Activated CD8-positive, alpha-beta memory T cell treated with anti-CD3 and anti-CD28 coated beads, Interleukin-2, amount 50 U/mL, for 4 hours (primary cell): ENCODE results near the gene EYA4.

ENCODE experiments used
- DNase-seq: peaks from one replicate; pipeline ENCODE4 v3.0.0-alpha.2; 2020

Gene EYA4

DNA sequence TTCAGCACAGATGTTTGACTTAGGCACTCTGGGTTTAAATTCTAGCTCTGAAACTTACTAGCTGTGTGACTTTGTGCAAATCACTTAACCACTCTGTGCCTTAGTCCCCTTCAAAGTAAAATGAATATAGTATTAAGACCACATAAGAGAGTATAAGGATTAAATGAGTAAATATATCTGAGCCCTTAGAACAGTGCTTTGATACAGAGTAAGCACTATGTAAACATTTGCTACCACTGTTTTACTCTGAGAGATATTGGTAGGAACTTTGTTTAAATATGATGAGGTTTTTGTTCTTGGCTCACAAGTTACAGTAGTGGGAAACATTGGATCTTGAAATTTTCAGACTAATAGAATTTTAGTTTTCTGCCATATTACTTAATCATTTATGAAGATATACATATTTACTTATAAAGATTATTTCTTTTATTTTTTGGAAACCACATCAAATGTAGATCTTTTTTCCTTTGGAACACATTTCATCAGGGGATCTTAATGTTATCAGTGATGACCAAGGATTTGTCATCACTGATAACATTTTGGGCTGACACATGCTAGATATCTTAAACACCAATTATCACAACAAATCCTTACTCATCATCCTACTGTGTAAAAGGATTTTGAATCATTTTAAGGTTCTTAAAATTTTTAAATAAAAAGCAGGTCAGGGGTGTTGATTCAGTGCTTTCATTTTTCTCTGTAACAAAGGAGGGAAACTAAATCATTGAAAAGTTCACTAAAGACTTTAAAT is 226.2 kb downstream of the EYA4 start:
- DNase-seq = no peak

- no peak for DNase-seq
These were observed 226.8 kb downstream of the EYA4 start for GRCh38 chr6:133467982-133468380.

DNA sequence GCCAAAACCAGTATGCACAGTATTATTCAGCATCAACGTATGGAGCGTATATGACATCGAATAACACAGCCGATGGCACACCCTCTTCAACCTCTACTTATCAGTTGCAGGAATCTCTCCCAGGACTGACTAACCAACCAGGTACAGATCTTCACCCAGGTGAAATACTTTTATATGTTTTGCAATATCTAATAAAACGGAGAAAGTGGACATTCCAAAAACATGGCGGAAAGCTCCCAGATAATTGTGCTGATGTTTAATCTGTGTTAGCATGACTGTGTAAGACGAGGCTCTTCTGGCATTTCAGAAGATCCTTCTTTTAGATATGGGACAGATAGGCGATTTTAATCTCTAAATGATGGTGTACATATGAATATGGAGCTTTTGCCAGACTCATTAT is 227.4 kb downstream of the EYA4 start:
- no peak for DNase-seq

DNA sequence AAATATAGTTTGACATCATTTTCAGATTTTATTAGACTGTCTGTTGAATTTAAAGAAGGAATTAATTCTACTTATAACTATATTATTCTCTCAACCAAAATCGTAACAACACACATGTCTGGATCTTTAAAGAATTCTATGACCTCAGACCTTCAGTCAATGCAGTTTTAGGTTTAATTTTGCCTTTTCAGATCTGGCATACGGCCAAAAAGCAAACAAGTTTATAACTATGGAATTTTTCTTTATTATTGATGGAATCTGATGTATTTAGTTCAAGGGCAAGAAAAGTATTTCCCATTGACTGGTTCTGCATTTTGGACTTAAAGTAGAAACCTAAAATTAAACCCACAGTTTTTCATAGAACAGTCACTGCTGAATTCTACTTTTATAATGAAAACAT is 233.4 kb downstream of the EYA4 start:
- no peak for DNase-seq

GRCh38 chr6:133478673-133479072 is 237.5 kb downstream of the EYA4 start:
- no peak for DNase-seq

DNA sequence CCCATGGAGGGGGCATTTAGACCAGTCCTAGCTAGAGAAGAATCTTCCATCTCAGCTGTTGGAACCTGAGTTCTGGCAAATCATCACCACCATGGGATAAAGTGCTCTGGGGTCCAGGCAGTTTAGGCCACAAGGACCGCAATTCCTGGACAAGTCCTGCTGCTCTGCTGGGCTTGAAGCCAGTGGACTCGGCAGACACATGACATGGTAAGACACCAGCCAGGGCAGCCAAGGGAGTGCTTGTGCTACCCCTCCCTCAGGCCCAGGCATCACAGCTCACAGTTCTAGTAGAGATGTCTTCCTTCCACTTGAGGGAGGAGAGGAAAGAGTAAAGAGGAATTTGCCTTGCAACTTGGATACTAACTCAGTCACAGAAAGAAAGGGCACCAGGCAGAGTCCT is 246.0 kb downstream of the EYA4 start:
- no peak for DNase-seq

GRCh38 chr6:133495205-133495903 is 254.2 kb downstream of the EYA4 start:
- DNase-seq = no peak

- no peak for DNase-seq
These were observed 258.5 kb downstream of the EYA4 start for GRCh38 chr6:133499662-133500061.

DNA sequence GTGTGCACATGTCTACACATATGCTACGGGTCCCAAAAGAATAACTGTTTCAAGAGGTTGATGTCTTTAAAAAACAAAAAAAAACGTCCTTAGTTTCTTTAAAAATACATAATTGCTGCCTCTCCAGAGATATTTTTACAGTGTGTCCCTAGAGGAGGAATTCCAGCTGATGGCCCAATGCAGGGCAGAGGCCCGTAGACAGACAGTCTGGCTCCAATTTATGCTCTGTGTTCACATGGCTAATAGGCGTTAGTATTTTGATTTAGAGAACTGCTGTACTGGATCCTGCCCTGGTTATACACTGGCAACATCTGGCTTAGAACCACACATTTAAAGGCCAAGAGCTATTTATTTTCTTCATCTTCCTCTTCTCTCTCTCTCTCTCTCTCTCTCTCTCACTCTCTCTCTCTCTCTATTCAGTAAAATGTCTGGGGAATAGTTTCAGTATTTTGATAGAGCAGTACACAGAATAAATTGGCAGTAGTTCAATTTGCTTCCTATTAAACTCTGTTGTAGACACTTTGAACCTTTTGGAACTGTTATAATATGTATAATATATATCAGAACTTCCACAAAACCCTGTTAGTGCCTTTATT is 260.6 kb downstream of the EYA4 start:
- no peak for DNase-seq

DNA sequence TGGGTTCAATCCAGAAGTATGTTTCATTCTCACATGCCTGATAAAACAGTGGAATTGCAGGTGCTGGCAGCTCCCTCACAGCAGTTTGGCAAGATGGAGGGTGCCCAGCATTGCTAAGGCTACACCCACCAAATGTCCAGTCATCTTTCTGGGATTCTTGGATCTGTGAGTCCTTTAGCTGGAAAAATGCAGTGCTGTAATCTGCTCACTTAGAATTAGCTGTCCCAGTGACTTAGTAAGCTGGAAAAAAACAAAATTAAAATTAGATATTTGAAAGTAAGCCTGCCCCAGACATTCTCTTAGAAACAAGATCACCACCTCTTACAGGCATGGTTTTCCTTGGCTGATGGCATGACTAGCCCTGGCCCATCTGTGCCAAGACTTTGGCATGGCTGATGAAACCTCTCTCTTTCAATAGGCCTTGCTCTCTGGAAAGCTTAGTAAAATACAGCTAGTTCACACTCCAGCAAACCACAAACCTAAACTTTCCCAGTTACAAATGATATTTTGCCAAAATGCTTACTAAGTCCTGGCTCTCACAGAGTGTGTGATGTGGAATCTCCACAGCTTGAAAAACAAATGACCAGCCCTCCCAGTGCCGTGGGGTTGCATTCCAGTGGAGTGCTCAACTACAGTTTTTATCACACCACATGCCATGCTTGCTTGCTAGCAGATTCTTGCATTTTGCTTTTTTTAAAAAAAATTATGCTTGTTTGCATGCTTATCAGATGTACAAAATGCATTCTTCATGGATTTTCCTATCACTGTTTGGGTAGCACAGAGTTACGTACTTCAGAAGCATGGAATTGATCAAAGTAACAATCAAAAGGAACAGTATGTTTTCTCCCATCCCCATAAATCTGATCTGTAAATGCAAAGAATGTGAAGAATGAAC is 261.5 kb downstream of the EYA4 start:
- DNase-seq = no peak

GRCh38 chr6:133503336-133503729 is 262.2 kb downstream of the EYA4 start:
- DNase-seq = no peak

DNA sequence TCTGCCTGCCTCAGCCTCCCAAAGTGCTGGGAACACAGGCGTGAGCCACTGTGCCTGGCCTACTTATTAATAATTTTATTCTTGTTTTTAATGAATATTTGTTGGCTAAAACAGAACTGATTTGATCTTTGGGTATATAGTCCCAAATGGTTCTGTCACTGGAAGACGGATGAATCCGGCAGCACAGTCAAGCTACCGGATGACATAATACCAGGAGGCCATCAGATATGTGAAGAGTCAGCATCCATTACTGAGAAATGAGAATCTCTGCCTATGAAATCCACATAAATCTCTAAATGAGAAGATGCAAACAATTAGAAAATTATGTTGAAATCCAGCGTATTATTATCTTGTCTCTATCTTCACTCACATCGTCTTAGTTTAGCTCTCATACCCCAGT is 263.0 kb downstream of the EYA4 start:
- DNase-seq = no peak

GRCh38 chr6:133504761-133505160 is 263.6 kb downstream of the EYA4 start:
- DNase-seq = no peak

DNA sequence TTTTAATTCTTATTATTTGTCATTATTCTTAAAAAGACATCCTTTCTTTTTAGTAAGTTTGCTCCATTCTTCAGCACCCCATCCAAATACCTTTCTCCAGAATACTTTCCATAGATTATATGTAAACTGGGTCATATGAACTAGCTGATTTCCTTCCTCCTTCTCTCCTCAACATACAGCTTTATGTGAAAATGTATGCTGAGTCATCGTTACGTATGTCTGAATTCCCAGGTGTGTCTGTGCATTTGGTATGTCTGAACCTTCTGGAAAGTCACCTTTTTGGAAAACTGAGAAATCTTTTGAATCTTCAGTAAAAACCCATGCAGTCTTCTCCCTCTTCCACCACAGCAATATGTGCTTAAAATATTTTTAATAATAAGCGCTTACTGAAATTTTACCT is 264.5 kb downstream of the EYA4 start:
- DNase-seq = no peak

DNA sequence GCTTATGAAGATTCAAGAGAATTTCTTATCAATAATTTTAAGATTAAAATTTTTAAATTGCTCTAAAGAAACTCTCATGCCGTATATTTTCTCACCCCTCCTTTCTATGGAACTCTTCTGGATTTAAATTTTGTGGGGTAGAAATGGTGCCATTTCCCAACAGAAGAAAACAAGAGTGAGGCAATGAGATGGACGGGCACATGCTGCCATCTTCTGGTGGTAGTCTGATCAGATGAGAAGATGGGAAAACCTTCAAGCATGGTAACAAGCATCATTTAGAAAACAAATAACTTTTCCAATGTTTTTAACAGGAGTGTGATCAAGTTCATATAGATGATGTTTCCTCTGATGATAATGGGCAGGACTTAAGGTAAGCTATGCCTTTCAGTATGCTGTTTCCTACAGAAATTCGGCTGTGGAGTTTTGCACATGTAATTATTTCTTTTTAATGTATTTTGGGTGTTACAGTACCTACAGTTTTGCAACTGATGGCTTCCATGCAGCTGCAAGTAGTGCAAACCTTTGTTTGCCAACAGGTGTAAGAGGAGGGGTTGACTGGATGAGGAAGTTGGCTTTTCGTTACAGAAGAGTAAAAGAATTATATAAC is 271.4 kb downstream of the EYA4 start:
- DNase-seq = no peak

DNA sequence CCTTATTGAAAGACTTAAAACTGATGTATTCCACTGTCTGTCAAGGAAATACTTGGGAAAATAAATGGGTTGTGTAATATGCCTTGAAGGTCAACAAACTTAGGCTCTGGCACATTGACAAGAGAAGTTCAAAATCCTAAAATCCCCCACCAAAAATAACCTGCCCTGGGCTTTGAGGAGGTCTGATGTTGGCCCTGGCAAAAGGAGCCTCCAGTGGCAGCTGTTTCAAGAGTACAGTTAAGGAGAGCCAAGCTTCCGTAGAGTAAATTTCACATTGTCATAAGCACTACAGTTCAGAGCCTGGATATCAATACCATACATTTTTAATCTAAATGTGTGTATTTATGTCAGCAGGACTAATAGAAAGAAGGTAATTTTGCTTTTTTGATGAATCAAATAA is 282.7 kb downstream of the EYA4 start:
- DNase-seq = no peak

GRCh38 chr6:133526436-133526835 is 285.3 kb downstream of the EYA4 start:
- no peak for DNase-seq

GRCh38 chr6:133528566-133528965 is 287.4 kb downstream of the EYA4 start:
- DNase-seq = no peak

GRCh38 chr6:133532908-133533307 is 291.8 kb downstream of the EYA4 start:
- DNase-seq = no peak

- DNase-seq = no peak
These were observed 298.5 kb downstream of the EYA4 start for GRCh38 chr6:133539502-133540259.

GRCh38 chr6:133540361-133540760 is 299.2 kb downstream of the EYA4 start:
- no peak for DNase-seq

GRCh38 chr6:133541040-133541439 is 299.9 kb downstream of the EYA4 start:
- DNase-seq = no peak
